ENCODE data around the gene ACP5.

GRCh38 chr19:11611730-11612129, 34.3 kb upstream of the ACP5 start:
- TF ChIP-seq CTCF (IDR thresholded peaks at IDR 0.05): no peak
- TF ChIP-seq POLR2A (IDR thresholded peaks at IDR 0.05): no peak

Data from adrenal gland (tissue), 5 donors.